ENCODE measurements around the gene ASIC2.

DNA sequence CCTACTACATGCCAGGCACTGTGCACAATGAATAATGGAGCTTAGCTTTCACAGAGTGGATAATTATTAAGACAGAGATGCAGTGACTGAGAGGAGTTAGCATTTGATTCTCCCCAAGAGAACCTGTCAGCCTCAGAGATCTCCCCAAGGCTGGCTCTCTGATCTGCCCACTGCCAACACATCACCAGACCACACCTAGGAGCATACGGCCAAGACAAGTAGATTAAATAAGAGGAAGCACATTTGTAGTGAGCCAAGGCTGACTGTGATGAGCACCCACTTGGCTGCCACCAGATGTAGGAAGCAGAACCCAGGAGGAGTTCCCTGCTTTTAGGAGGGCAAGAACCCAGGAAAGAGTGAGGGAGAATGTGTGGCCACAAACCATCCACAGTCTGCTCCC lies 171.3 kb downstream of the ASIC2 start:
- TF ChIP-seq EZH2 (IDR thresholded peaks at IDR 0.05; ENCODE audit: insufficient read depth, low read length): no peak
- TF ChIP-seq, protein P1, sequence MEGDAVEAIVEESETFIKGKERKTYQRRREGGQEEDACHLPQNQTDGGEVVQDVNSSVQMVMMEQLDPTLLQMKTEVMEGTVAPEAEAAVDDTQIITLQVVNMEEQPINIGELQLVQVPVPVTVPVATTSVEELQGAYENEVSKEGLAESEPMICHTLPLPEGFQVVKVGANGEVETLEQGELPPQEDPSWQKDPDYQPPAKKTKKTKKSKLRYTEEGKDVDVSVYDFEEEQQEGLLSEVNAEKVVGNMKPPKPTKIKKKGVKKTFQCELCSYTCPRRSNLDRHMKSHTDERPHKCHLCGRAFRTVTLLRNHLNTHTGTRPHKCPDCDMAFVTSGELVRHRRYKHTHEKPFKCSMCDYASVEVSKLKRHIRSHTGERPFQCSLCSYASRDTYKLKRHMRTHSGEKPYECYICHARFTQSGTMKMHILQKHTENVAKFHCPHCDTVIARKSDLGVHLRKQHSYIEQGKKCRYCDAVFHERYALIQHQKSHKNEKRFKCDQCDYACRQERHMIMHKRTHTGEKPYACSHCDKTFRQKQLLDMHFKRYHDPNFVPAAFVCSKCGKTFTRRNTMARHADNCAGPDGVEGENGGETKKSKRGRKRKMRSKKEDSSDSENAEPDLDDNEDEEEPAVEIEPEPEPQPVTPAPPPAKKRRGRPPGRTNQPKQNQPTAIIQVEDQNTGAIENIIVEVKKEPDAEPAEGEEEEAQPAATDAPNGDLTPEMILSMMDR (IDR thresholded peaks at IDR 0.05; ENCODE audit: insufficient read depth, low read depth, low read length): no peak

All from astrocyte (in vitro differentiated cells and primary cell).